ENCODE measurements around the gene TIAM1. TPM values are rescaled to one million over a fixed set of nuclear protein-coding genes. Genes with fewer than 3 reads are reported as not detected.

The TIAM1 gene
- total RNA-seq, 6 donors from 2014 or later: 13.4 to 32.1 (median 19.5) TPM

DNA sequence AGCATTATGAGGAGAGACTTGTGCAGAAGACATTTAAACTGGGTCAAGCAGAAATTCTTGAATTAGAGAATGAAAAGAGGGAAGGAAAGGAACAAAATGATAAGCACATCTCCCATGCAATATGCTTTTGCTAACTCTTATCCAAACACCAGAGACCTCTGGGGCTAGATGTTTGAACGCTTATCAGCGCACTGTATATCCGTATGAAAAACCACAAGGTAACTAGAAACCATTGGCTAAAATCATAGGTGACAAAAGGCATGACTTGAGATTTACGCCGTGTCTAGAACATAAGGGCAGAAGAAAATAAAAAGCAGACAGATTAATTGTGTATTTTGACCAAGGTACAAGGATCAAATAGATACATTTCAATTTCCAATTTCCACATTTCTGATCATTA, 38.0 kb upstream of the TIAM1 start:
- no peak for ATAC-seq (ENCODE audit: low FRiP score in 2 of 2)
- DNase-seq: no peak
- Histone ChIP-seq H3K36me3 (no peaks in the 10 kb centered on the region), H3K4me3 (no peak overlapping the region), H3K27me3 (no peaks in the 10 kb centered on the region), H3K27ac (no peak overlapping the region), H3K4me1 (no peaks in the 10 kb centered on the region), H3K9me3 (no peaks in the 10 kb centered on the region)
- TF ChIP-seq CTCF (IDR thresholded peaks at IDR 0.05): no peak
- no peak for TF ChIP-seq POLR2A (IDR thresholded peaks at IDR 0.05)
- TF ChIP-seq POLR2AphosphoS5 (IDR thresholded peaks at IDR 0.05): no peak
- no peak for TF ChIP-seq EP300 (IDR thresholded peaks at IDR 0.05)
- 43 to 77% methylated on average over 5 of the region's 5 CpGs for WGBS, 2 donors

DNA sequence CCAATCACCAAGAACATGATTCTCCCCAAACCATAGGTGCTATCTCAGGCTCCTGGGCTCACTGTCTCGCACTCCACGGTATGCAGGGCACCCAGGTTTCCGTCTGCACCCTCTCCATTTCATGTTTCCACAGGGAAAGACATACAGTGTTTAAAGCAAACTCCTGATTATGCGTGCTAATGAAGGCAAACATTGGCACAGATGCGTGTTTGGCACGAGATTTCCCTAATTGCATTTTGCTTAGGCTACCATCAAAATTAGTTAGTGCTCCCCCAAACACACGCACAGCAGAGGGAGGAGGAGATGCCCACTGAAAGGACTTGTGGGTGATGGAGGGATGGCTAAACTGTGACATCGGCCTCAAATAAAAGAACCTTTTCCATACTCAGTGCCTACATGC, 32.2 kb upstream of the TIAM1 start:
- ATAC-seq (ENCODE audit: low FRiP score in 2 of 2): no peak
- no peaks in the 10 kb centered on the region for H3K36me3 ChIP-seq
- H3K9me3 ChIP-seq: no peaks in the 10 kb centered on the region
- H3K27me3 ChIP-seq: no peaks in the 10 kb centered on the region
- no peak overlapping the region for H3K4me3 ChIP-seq
- TF ChIP-seq EP300 (IDR thresholded peaks at IDR 0.05): no peak
- H3K27ac ChIP-seq: no peak overlapping the region
- no peak for DNase-seq
- H3K4me1 ChIP-seq: no peaks in the 10 kb centered on the region
- WGBS, 2 donors: 86 to 88% methylated on average over 8 of the region's 8 CpGs

GRCh38 chr21:31374395-31374794, 30.3 kb upstream of the TIAM1 start:
- TF ChIP-seq POLR2A (IDR thresholded peaks at IDR 0.05): no peak
- TF ChIP-seq CTCF (IDR thresholded peaks at IDR 0.05): no peak
- no peak for TF ChIP-seq POLR2AphosphoS5 (IDR thresholded peaks at IDR 0.05)
- TF ChIP-seq EP300 (IDR thresholded peaks at IDR 0.05): no peak
- 70 to 76% methylated on average over 4 of the region's 4 CpGs for WGBS, 2 donors
- H3K27ac ChIP-seq: no peak overlapping the region
- H3K4me3 ChIP-seq: no peak overlapping the region
- H3K9me3 ChIP-seq: no peaks in the 10 kb centered on the region
- no peaks in the 10 kb centered on the region for H3K4me1 ChIP-seq
- H3K36me3 ChIP-seq: no peaks in the 10 kb centered on the region
- ATAC-seq (ENCODE audit: low FRiP score in 2 of 2): no peak
- no peaks in the 10 kb centered on the region for H3K27me3 ChIP-seq
- DNase-seq: no peak

DNA sequence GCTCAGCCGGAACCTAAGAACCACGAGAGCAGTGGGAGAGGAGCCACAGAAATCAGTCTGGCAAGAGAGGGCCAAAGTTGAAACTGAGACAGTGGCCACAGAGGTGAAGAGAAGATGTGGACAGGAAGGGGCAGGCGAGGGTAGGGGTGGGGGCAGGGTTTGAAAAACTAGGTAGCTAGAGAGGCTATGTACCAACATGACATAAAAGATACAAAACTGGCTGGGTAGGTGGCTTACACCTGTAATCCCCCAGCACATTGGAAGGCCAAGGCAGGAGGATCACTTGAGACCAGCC, 28.4 kb upstream of the TIAM1 start:
- H3K27ac ChIP-seq: no peak overlapping the region
- no peaks in the 10 kb centered on the region for H3K27me3 ChIP-seq
- no peak overlapping the region for H3K4me3 ChIP-seq
- H3K4me1 ChIP-seq: no peaks in the 10 kb centered on the region
- WGBS, 2 donors: 90 to 99% methylated on average over 3 of the region's 3 CpGs
- H3K9me3 ChIP-seq: no peaks in the 10 kb centered on the region
- no peak for DNase-seq
- TF ChIP-seq POLR2AphosphoS5 (IDR thresholded peaks at IDR 0.05): no peak
- TF ChIP-seq EP300 (IDR thresholded peaks at IDR 0.05): no peak
- TF ChIP-seq POLR2A (IDR thresholded peaks at IDR 0.05): no peak
- TF ChIP-seq CTCF (IDR thresholded peaks at IDR 0.05): no peak
- ATAC-seq (ENCODE audit: low FRiP score in 2 of 2): no peak
- H3K36me3 ChIP-seq: no peaks in the 10 kb centered on the region

DNA sequence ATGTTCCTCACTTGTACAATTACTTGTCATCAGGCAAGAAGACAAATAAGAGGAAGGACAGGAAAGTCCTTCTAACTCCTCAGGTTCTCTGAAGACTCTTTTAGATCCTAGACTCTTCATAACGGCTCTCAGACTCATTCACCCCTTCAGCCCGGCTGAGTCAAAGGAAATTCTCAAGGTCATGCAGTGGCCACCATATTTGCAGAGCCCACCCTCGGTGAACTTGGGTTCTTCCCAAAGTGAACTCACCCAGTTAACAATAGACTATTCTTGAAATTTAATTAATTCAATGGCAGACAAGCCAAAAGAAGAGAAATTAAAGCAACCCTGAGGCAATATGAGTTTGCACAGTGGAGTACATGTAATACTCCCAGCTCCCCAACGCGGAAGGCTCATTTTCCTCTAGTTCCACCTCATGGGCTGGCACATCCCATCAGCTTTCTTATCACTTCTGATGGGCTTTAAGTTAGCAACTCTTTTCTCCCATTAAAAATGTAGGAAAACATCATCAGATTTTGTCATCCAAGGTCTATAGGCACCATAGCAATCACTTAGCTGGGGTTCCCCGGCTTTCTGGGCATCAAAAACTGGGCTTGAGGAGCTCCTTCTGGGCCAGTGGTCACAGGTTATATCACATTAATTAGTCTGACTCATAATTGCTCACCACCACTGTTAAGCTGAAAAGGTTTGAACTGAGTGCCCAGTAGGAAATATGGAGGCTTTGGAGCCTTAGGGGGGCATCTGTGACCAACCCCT, 27.8 kb upstream of the TIAM1 start:
- ATAC-seq (ENCODE audit: low FRiP score in 2 of 2) (no peak), DNase-seq (no peak)
- TF ChIP-seq CTCF (IDR thresholded peaks at IDR 0.05) (no peak), EP300 (IDR thresholded peaks at IDR 0.05) (no peak)
- WGBS, 2 donors: 80 to 88% methylated on average over 6 of the region's 6 CpGs
- no peaks in the 10 kb centered on the region for H3K4me1 ChIP-seq
- H3K27ac ChIP-seq: no peak overlapping the region
- H3K36me3 ChIP-seq: no peaks in the 10 kb centered on the region
- no peaks in the 10 kb centered on the region for H3K9me3 ChIP-seq
- no peaks in the 10 kb centered on the region for H3K27me3 ChIP-seq
- no peak overlapping the region for H3K4me3 ChIP-seq
